ENCODE measurements around the gene ELOA.
A peak's percentile ranks its signal among the peaks of the same experiment; 100 is the strongest.

ELOA gene, protein sequence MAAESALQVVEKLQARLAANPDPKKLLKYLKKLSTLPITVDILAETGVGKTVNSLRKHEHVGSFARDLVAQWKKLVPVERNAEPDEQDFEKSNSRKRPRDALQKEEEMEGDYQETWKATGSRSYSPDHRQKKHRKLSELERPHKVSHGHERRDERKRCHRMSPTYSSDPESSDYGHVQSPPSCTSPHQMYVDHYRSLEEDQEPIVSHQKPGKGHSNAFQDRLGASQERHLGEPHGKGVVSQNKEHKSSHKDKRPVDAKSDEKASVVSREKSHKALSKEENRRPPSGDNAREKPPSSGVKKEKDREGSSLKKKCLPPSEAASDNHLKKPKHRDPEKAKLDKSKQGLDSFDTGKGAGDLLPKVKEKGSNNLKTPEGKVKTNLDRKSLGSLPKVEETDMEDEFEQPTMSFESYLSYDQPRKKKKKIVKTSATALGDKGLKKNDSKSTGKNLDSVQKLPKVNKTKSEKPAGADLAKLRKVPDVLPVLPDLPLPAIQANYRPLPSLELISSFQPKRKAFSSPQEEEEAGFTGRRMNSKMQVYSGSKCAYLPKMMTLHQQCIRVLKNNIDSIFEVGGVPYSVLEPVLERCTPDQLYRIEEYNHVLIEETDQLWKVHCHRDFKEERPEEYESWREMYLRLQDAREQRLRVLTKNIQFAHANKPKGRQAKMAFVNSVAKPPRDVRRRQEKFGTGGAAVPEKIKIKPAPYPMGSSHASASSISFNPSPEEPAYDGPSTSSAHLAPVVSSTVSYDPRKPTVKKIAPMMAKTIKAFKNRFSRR

DNA sequence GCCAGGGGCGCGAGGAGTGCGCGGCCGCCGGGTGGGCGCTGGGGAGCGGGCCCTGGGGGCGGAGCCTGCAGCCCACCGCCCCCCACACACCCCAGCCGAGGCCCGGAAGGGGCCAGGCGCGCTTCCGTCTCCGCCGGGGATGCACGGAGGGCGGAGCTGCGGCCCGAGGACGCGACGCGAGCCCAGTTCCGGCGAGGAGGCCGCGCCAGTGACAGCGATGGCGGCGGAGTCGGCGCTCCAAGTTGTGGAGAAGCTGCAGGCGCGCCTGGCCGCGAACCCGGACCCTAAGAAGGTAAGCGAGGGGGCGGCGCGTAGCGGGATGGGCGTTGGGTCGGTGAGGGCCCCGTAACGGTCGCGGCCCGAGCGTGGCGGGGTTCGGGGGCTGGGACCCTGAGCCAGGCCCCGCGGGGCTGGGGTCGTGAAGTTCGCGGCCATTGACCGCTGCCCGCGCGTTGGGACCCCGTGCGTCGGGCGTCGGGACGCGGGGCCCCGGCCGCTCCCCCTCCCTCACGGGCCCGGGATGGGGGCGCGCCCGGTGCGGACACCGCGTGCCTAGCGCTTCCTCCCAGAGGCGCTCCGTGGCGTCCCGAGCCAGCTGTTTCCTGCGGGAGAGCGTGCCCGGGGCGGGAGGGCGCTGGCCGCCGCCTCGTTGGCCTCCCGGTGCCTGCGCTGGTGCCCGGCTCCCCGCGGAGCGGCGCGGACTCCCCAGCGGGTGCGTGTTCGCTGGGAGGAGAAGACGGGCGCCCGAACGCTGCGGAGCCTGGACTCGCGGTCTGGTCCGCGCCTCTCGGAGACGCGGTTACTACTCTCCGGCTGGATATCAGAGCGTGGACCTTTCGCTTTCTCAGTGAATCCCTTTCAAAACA, at the start of gene ELOA:
TSS of gene ELOA (plus strand) at position 185 of the 866 bp plus-strand sequence. CDS start at position 218, 33 bp downstream.
- DNase-seq, result peak in 56 of 58 donors; percentile 17 to 80 (median 60)

DNA sequence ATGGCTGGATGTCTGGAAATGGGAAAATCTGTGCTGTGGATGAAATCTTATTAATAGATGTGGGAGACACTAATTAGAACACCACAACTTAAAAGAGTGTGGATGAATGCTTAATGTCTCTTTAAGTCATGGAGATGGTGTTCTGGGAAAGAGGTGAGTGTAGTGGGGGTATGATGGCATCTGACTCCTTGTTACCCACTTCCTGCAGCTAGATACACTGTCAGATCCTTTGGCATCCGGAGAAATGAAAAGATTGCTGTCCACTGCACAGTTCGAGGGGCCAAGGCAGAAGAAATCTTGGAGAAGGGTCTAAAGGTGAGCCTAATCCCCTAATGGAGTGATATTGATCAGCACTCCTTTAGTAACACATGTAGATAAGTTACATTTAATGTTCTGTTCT, 49.7 kb upstream of the ELOA start:
- no peak for DNase-seq

DNA sequence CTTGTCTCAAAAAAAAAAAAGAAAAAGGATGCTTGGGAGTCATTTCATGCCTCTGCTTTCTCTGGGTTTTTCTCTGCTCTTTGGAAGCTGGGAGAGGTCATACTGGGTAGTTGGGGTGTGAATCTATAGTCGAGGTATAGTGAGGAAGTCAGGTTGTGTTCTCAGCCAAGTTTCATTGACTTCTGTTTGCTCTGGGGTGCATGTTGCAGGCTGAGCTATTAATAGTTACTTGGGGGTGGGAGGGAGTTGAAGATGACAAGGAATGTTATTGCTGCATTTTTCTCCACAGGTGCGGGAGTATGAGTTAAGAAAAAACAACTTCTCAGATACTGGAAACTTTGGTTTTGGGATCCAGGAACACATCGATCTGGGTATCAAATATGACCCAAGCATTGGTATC, 48.9 kb upstream of the ELOA start:
- DNase-seq, result no peak

DNA sequence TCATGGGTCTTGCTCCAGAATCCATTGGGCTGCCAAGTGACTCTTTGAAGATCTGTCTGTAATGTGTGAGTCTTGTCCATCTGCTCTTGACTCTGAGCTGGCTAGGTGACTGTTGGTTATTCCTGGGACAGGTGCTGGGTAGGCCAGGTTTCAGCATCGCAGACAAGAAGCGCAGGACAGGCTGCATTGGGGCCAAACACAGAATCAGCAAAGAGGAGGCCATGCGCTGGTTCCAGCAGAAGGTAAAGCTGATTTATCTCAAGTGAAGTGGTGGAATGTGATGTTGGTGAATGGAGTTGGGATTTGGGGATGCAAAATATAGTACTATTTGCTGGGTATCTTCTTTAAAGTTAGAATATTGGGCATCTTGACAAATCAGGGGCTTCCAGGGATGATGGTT, 47.6 kb upstream of the ELOA start:
- no peak for DNase-seq

DNA sequence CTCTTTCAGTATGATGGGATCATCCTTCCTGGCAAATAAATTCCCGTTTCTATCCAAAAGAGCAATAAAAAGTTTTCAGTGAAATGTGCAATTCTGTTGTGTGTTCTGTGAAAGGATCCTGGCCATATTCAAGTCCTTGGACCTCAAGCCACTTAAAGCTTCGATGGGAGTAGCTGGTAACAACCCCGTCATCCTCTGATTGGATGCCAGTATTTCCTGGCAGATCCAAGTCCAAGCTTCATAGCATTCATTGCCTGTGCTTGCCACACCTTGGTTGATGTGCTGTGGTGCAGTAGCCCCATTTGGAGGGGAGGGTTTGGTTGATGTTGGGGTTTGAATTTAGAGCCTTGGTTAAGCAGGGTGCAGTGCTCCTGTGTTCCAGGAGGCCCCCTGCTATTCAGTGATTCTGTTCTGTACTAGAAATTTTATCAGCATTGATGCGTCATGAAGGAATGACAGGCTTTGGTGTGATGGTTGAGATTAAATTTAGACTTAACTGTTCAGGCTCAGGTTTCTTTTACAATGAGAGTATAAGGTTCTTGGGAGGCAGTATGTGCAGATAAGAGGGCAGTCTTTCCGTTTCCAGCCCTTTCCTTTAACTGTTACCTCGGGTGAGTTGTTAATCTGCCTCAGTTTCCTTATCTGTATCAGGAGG, 46.8 kb upstream of the ELOA start:
- no peak for DNase-seq

DNA sequence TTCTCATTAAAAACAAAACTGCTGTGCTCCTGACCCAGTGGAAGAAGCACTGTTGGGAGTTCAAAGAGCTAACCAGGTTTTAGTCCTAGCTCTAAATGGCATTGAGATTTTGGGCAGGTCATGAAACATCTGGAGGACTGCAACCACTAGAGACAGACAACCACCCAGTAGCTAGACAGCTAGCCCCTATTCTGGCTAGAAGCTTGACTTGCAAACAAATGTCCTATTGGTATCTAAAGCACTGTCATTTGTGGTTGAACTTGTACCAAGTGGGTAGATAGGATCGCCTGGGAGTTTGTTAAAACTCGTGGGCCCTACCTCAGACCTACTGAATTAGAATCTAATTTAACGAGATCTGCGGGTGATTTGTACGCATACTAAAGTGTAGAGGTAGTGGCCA, 44.8 kb upstream of the ELOA start:
- DNase-seq, result no peak

DNA sequence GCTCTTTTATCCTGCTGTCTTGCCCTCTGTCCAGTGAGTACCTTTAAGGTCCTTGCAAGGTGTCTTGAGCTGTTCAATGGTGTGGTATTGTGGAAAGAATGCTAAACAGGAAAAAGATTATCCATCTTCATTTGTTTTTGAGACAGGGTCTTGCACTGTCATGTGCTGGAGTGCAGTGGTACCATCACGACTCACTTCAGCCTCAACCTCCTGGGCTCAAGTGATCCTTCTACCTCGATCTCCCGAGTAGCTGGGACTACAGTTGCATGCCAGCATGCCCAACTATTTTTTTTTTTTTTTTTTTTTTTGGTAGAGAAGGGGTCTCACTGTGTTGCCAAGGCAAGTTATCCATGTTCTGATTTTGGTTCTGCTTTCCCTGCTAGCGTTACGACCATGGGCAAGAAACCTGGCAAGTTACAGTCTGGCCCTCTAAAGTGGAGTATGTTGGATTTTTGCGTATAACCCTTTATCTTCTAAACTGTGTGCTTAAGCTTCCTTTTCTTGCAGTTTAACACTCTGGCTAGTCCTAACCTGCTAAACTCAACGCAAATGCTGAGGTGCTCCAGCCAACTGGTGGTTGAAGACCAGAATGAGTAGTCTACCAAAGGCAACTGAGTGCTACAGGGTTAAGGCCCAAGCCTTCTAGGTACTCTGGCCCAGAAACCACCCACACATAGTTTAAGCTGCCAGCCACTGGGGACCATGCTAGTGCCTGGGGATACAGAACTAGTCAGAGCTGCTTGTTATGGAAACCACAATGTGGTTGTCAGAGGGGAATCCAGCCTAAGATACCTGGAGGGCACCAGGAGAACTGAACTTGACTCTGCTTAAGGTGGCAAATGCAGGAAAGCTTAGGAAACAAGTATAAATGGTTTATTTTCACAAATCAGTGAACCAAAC, 43.7 kb upstream of the ELOA start:
- no peak for DNase-seq

DNA sequence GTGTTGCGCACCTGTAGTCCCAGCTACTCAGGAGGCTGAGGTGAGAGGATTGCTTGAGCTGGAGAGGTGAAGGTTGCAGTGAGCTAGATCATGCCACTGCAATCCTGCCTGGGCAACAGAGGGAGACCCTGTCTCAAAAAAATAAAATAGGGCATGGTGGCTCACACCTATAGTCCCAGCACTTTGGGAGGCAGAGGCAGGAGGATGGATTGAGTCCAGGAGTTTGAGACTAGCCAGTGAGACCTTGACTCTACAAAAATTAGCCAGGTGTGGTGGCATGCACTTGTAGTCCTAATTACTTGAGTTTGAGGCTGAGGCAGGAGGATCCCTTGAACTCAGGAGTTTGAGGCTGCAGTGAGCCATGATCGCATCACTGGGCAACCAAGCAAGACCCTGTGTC, 42.0 kb upstream of the ELOA start:
- DNase-seq, result no peak

DNA sequence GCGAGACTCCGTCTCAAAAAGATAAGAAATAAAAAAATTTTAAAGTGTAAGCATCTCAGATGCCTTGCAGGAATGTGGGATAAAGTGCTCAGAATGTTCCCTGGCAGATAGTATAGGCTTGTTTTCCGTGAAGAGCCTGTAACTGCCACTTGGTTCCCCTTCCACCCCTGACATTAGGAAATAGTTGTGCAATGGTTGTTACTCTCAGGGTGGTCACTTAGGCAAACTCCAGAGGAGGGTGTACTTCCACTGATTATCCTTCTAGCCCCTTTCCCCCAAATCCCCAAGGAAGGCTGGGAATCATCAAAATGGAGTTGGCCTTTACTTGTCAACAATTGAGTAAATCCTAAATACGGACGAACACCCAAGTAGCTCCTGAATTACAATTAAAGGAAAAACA, 41.3 kb upstream of the ELOA start:
- DNase-seq, result no peak

DNA sequence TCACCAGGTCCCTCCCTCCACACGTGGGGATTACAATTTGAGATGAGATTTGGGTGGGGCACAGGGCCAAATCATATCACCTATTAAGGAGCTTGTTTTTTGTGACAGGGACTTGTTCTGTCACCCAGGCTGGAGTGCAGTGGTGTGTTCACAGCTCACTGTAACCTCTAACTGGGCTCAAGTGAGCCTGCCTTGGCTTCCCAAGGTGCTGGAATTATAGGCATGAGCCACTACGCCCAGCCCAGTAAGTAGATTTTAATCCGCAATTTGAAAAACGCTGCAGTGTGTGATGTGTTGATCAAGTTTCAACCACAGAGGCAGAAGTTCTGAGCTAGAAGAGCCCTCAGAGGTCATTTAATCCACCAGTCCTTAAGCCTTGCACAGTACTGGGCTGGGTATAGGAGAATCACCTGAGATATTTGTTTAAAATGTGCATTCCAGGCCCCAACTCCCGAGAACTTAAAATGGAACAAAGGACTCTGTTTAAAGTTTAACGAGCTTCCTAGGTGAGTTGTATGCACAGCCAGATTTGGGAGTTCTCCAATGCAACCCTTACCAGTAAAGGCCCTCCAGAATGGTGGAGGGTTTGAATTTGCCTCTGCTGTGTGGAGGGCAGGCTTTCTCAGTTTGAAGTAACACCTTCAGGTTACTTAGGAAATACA, 38.3 kb upstream of the ELOA start:
- no peak for DNase-seq

DNA sequence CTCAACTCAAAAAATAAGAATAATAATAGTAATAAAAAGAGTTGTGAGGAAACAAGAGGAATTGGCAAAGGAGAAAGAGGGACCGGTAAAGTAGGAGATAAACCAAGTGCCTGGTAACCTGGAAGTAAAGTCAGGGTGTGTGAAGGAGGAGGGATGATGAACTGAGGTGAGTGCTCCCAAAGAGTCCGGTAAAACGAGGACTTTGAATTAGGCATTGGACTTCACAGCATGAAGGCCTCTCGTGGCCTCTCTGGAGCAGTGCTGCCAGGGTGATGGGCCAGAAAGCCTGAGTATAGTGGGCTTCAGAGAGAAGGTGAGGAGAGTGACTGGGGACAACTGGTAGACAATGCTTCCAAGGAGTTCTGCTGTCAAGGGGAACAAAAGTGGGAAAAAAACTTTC, 34.0 kb upstream of the ELOA start:
- no peak for DNase-seq

DNA sequence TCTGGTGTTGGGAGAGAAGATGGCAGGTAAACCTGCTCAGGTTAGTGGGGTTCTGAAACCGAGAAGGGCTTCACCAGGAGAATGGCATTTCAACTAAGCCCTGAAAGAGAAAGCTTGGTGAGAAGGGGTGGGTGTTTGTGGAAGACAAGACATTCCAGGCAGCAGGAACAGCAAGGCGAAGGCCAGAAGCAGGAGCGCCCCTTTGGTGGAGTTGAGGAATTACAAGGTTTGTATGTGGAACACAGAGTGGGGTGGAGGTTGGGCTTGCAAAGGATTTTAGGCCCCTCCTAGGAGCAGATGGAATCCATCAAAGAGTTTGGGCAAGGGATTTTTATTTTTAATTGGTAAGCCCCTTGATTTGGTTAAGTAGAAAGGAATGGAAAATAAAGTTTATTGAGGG, 24.8 kb upstream of the ELOA start:
- no peak for DNase-seq

DNA sequence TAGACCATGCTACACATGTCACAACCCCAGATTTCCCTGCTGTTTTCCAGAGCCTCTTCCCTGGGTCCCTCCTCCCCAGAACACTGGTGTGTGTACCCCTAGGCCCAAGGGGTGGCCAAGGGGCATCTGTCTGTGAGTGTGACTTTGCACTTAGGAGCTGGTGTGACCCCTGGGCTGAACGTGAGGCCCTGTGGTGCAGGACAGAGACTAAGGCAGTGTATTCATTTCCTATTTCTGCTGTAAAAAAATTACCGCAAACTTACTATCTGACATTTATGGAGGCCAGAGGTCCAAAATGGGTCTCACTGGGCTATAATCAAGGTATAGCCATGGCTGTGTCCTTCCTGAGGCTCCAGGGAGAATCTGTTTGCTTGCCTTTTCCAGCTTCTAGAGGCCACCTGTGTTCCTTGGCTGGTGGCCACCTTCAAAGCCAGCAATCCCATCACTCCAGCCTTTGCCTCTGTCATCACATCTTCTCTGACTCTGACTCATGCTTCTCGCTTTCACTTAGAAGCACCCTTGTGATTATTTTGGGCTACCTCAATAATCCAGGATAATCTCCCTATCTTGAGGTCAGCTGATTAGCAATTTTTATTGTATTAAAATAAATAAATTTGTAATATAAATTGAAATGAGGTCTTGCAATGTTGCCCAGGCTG, 24.0 kb upstream of the ELOA start:
- no peak for DNase-seq

DNA sequence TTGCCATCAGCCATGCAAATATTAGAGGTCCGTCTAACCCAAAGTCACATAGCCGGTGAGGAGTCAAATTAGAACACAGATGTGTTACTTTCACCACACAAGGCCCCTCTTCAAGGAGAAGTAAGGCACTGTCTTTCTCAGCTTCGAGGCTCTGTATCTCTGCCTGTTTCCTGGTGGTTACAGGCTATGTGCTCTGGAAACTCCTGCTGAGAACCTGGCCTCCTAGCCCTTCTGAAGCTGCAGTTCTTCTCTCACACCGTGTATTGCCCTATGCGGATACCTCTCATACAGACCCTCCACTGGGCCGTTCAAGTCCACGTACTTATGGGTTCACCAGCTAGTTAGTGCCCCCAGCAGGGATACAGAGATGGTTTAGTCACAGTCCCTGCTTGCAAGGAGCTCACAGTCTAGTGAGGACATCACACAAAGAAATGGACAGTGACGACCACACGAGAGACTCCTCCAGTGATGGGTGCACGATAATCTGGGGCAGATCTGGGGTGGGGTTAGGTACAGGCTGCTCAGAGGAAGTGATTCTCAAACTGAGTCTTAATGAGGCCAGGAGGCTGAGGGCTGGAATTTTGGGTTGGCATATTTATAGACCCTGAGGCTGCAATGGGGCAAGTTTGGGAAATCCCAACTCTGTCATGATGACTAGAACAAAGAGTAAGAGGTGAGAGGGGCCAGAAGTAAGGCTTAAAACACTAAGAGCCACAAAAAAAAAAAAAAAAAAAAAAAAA, 22.8 kb upstream of the ELOA start:
- DNase-seq, result no peak

DNA sequence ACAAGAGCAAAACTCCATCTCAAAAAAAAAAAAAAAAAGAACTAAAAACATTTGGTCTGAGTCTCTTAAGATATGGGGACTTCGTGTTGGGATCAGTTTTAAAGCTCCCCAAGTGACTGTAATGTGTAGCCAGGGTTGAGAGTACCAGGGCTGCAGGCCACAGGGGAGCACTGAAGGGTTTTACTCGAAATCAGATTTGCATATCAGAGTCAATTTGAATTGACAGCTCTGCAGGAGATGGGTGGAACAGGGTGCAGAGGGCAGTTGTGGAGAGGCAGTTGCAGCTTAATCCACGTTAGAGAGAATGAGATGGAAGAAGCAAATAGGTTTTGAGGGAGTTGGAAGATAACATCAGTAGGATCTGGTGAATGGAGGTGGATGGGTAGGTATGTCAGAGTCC, 20.6 kb upstream of the ELOA start:
- no peak for DNase-seq

DNA sequence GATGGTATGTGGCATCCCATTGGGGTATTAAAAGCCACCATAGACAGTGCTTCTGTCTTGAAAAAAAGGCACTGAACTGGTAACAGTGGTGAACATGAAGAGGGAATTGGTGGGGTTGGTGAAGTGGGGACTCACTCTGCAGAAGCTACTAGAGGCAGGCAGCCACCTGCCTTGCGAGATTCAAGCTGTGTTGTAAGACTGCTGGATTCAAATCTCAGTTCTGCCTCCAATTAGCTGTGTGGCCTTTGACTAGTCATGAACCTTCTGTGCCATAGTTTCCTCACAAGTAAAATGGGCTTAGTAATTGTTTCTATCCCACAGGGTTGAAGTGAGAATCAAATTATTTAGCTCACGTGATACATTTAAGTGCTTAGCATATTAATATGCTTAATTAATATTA, 16.6 kb upstream of the ELOA start:
- DNase-seq, result no peak

DNA sequence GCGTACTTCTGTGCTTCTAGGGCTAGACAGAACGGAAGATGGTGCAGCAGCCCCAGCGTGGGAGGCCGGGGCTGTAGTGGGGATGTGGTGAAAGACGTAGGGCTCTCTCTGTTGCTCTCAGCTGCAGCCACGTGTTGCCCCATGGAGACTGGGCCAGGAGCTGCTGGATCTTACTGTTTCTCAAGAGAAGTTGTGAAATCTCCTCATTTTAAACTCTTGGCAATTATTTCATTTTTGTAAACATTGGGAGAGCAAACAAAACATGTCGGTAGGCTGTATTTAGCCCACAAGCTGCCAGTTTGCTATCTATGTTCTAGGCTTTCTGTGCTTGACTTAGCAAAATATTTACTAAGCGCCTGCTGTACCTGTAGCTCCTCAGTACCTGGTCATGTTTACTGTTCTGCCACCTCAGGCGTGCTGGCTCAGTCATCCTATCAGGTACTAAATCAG, 15.9 kb upstream of the ELOA start:
- peak in 25 of 58 donors; percentile 2 to 49 (median 14) for DNase-seq

All from anterior cingulate cortex (tissue), 58 donors.